Dendritic cell treated with granulocyte-macrophage colony-stimulating factor and Interleukin-4, amounts not matched to agents 40 ng/mL and 50 ng/mL, for 4 days (primary cell): ENCODE results near the gene ROCK2.

Source experiments
- H3K27ac Mint-ChIP-seq: one replicate; pipeline ENCODE4 v1.8.0; 2022; ENCODE audit warnings: mild to moderate bottlenecking, mixed read lengths
- H3K27me3 Mint-ChIP-seq: one replicate; pipeline ENCODE4 v1.8.0; 2022; ENCODE audit warnings: mild to moderate bottlenecking, mixed read lengths
- H3K36me3 Mint-ChIP-seq: one replicate; pipeline ENCODE4 v1.8.0; 2022; ENCODE audit warnings: low read depth, mixed read lengths
- H3K4me1 Mint-ChIP-seq: one replicate; pipeline ENCODE4 v1.8.0; 2022; ENCODE audit warnings: low read depth, mixed read lengths
- H3K4me3 Mint-ChIP-seq: one replicate; pipeline ENCODE4 v1.8.0; 2022; ENCODE audit warnings: mild to moderate bottlenecking, moderate library complexity, mixed read lengths
- H3K9me3 Mint-ChIP-seq: one replicate; pipeline ENCODE4 v1.8.0; 2022; ENCODE audit warnings: mixed read lengths
- intact Hi-C: fragments of 100-400 bp; cut with micrococcal nuclease; formaldehyde crosslinking; loops from one replicate; pipeline ENCODE4 v1.15.0; 2022

Gene ROCK2

DNA sequence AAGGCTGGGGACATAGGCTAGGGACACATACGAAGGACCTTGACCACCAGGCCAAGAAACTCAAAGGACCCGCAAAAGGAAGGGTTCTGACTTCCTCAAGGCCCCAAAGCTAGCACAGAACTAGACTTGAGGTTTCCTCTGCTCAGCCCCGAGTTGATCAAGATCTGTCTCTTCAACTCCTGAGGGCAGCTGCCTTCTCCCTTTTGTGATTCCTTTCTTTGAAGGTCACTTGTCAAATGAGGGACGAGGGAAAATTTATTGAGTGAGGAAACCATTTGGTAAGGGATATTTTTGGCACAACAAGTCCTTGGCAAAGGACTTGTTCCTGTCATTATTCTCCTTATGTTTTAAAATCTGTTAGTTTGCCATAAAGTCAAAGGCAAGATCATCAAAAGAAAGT is 12.3 kb upstream of the ROCK2 start:
- H3K27me3 Mint-ChIP-seq, result peaks cover 6% of the 10 kb centered on the region
- H3K4me3 Mint-ChIP-seq, result no peak overlapping the region
- intact Hi-C loops, result no loop called here
- H3K4me1 Mint-ChIP-seq, result no peaks in the 10 kb centered on the region
- H3K9me3 Mint-ChIP-seq, result no peaks in the 10 kb centered on the region
- H3K27ac Mint-ChIP-seq, result no peak overlapping the region
- no peaks in the 10 kb centered on the region for H3K36me3 Mint-ChIP-seq

- Mint-ChIP-seq H3K9me3 (no peaks in the 10 kb centered on the region), H3K27ac (no peak overlapping the region), H3K4me1 (no peaks in the 10 kb centered on the region), H3K36me3 (no peaks in the 10 kb centered on the region), H3K27me3 (peaks cover 11% of the 10 kb centered on the region), H3K4me3 (no peak overlapping the region)
- intact Hi-C loops, result no loop called here
Measured at GRCh38 chr2:11355194-11356053, 11.0 kb upstream of the ROCK2 start.

DNA sequence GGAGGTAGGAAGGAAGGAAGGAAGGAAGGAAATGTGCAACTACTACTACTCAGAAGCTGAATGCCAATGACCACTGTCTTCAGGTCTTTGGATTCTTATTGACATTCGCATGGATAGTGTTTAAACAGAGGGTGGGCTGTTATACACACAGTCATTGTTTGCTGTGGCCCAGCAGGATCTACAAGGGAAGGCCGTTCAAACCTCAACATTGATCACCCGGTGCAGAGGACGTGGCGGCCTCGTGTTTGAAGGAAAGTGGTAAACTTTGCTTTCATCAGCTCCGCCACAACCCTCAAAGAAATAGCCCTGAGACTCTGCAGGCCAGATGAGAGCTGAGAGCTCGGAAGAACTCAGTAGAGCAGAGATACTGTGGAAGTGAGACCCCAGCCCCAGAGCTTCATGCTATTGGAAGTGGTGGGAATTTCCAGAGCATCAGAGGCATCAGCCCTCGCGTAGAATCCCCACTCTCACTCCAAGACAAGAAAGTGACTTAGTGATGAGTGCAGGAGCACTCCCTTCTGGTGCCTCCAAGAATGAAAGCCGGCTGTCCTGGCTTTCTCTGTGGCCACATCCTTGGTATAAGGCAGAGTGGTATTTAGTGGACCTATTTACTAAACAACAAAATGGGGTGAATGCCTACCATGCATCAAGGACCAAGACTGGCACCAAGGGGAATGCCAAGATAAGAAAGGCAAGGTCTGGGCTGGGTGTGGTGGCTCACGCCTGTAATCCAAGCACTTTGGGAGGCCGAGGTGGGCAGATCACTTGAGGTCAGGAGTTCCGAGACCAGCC is 10.1 kb upstream of the ROCK2 start:
- H3K27me3 Mint-ChIP-seq, result peaks cover 11% of the 10 kb centered on the region
- intact Hi-C loops, result no loop called here
- no peaks in the 10 kb centered on the region for H3K9me3 Mint-ChIP-seq
- H3K36me3 Mint-ChIP-seq, result no peaks in the 10 kb centered on the region
- H3K4me3 Mint-ChIP-seq, result no peak overlapping the region
- no peaks in the 10 kb centered on the region for H3K4me1 Mint-ChIP-seq
- no peak overlapping the region for H3K27ac Mint-ChIP-seq

GRCh38 chr2:11352781-11353537 is 8.5 kb upstream of the ROCK2 start:
- Mint-ChIP-seq H3K27ac (no peak overlapping the region), H3K36me3 (no peaks in the 10 kb centered on the region), H3K27me3 (peaks cover 11% of the 10 kb centered on the region), H3K9me3 (no peaks in the 10 kb centered on the region), H3K4me3 (no peak overlapping the region), H3K4me1 (no peaks in the 10 kb centered on the region)
- intact Hi-C loops, result no loop called here

- H3K4me3 Mint-ChIP-seq, result no peak overlapping the region
- peaks cover 12% of the 10 kb centered on the region for H3K4me1 Mint-ChIP-seq
- peaks cover 8% of the 10 kb centered on the region for H3K27me3 Mint-ChIP-seq
- no peak overlapping the region for H3K27ac Mint-ChIP-seq
- H3K9me3 Mint-ChIP-seq, result no peaks in the 10 kb centered on the region
- H3K36me3 Mint-ChIP-seq, result peaks cover 5% of the 10 kb centered on the region
- intact Hi-C loops, result loop anchor here (10.0 kb wide), 4 partner anchors 113 to 533 kb away; partner anchors contain the start of genes LPIN1 and PDIA6
Measured at GRCh38 chr2:11348209-11348749, 3.8 kb upstream of the ROCK2 start.

- H3K9me3 Mint-ChIP-seq, result no peaks in the 10 kb centered on the region
- H3K4me3 Mint-ChIP-seq, result no peak overlapping the region
- H3K27ac Mint-ChIP-seq, result no peak overlapping the region
- H3K4me1 Mint-ChIP-seq, result peaks cover 20% of the 10 kb centered on the region
- H3K27me3 Mint-ChIP-seq, result peaks cover 8% of the 10 kb centered on the region
- intact Hi-C loops, result loop anchor here (10.0 kb wide), 4 partner anchors 113 to 533 kb away; partner anchors contain the start of genes LPIN1 and PDIA6
- peaks cover 7% of the 10 kb centered on the region for H3K36me3 Mint-ChIP-seq
Measured at GRCh38 chr2:11347403-11347959, 3.0 kb upstream of the ROCK2 start.

GRCh38 chr2:11346023-11346482 is 1.6 kb upstream of the ROCK2 start:
- intact Hi-C loops, result loop anchor here (10.0 kb wide), 4 partner anchors 111 to 531 kb away; partner anchors contain the start of genes LPIN1 and PDIA6
- no peak overlapping the region for H3K4me3 Mint-ChIP-seq
- H3K9me3 Mint-ChIP-seq, result no peaks in the 10 kb centered on the region
- H3K36me3 Mint-ChIP-seq, result peaks cover 7% of the 10 kb centered on the region
- H3K27me3 Mint-ChIP-seq, result peaks cover 2% of the 10 kb centered on the region
- H3K27ac Mint-ChIP-seq, result no peak overlapping the region
- peaks cover 22% of the 10 kb centered on the region for H3K4me1 Mint-ChIP-seq

DNA sequence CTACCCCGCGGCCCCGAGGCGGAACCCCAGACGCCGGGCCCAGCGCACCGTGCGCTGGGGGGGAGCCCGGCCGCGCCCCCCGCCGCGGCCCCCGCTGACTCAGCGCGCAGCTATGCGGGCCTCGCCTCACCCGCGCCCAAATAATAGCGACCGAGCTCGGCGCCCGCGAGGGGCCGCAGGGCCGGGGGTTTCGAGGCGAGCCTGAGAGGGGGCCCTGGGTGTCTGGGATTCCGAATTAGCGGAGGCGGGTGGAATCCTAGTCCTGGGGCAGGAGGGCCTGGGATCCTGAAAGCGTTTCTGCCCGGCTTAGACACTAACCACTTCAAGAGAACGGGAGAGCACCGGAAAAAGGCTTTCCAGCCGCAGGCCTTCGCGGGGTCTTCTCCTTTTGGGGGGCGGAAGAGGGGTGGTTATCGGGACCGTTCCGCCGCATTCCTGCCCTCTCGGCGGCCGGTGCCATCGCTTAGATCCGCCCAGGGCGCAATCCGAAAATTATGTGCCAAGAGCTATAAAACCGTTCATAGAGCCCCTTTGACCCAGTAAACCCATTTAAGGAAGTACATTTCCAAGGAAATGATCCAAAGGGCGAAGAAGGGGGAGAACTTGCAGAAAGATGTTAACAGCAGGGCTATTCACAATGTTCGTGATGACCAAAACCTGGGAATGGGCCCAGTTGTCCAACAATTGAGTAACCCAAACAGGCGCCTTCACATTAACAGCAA is 681 bp upstream of the ROCK2 start:
- Mint-ChIP-seq H3K9me3 (no peaks in the 10 kb centered on the region), H3K27me3 (no peaks in the 10 kb centered on the region), H3K4me3 (peak overlapping the region; percentile 85), H3K36me3 (peaks cover 7% of the 10 kb centered on the region), H3K27ac (peak overlapping the region; percentile 92), H3K4me1 (peaks cover 22% of the 10 kb centered on the region)
- intact Hi-C loops, result loop anchor here (10.0 kb wide), 4 partner anchors 110 to 530 kb away; partner anchors contain the start of genes LPIN1 and PDIA6

DNA sequence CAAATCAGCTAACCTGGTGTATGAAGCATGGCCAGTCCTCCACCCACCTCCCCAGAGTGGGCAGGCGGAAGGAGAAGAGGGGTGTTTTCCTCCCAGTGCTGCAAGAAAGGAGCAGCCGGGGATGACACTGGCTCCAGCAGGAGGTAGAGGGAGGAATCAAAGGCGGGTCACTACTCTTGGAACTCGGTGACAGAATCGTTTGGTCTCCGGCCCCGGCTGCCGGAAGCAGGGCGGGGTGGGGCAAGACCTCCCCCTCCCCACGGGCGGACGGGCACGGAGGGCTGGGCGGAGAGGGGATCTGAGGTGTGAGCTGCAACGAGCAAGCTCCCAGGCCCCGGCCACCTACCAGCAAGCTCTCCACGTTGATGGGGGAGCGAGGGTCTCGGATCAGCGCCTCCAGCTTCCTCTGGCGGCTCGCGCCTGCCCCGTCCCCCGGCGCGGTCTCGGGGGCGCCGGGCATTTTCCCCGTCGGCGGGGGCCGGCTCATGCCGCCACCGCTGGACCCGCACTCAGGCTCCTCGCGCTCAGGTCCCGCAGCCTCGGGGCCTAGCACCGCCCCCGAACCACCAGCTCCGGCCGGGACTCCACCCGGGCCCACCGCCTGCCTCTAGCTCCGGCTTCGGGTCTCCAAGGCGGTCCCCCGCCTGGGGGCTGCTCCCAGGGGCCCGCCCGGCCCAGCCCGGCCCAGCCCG is 640 bp downstream of the ROCK2 start:
- Mint-ChIP-seq H3K4me3 (peak overlapping the region; percentile 87), H3K9me3 (no peaks in the 10 kb centered on the region), H3K27ac (peak overlapping the region; percentile 86), H3K4me1 (peaks cover 24% of the 10 kb centered on the region), H3K36me3 (peaks cover 7% of the 10 kb centered on the region), H3K27me3 (no peaks in the 10 kb centered on the region)
- intact Hi-C loops, result loop anchor here (10.0 kb wide), 4 partner anchors 109 to 529 kb away; partner anchors contain the start of genes LPIN1 and PDIA6

DNA sequence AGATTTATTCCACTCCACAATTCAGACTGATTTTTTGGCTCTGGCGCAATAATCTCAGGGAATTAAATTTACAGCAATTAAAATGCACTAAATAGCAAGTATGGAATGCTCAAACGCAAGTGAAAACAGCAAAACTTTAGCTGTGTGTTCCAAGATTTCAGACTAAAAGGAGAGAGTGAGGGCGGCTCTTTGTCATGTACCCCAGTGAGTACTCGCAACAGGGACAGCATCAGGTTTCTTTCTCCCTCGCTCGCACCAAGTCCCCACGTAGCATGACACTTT is 1.1 kb downstream of the ROCK2 start:
- H3K36me3 Mint-ChIP-seq, result peaks cover 7% of the 10 kb centered on the region
- peak overlapping the region; percentile 86 for H3K27ac Mint-ChIP-seq
- H3K4me1 Mint-ChIP-seq, result peaks cover 27% of the 10 kb centered on the region
- no peaks in the 10 kb centered on the region for H3K27me3 Mint-ChIP-seq
- no peaks in the 10 kb centered on the region for H3K9me3 Mint-ChIP-seq
- peak overlapping the region; percentile 87 for H3K4me3 Mint-ChIP-seq
- intact Hi-C loops, result loop anchor here (10.0 kb wide), 4 partner anchors 109 to 529 kb away; partner anchors contain the start of genes LPIN1 and PDIA6

DNA sequence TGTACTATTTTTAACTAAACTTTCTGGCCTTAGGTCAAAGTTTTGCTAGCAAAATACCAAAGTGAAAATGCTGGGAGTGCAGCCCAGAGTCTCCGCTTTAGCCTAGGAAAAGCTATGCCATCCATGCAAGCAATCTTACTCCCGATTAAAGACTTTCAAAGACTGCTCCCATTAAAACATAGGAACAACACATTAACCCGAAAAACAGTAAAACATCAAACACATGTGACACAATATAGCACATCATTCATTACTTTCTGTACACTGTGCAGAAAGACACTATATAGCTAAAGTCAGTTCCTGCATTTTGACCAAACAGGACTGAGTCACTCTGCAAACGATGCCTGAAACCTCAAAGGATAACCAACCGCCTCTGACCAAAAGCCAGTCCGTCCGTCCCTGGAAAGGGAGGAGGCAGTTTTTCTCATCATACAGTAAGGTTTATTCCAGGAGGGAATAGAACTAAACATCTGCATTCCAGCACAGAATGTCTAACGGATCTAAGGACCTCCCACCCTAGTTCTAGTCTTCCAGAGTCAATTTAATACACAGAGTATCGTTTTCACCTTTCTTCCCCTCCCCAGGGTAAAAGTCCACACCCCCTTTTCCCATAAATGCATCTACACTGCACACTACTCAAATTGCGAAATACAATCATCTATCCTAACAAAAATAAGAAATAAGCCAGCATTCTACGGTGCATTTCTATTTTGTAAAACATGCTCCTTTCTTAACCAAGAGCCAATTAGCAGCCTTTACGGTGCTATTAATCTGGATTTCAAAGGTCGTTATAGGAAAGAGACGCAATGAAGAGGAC is 1.7 kb downstream of the ROCK2 start:
- Mint-ChIP-seq H3K9me3 (no peaks in the 10 kb centered on the region), H3K36me3 (peaks cover 7% of the 10 kb centered on the region), H3K4me1 (peaks cover 27% of the 10 kb centered on the region), H3K27ac (peak overlapping the region; percentile 86), H3K27me3 (no peaks in the 10 kb centered on the region), H3K4me3 (peak overlapping the region; percentile 87)
- intact Hi-C loops, result loop anchor here (10.0 kb wide), 4 partner anchors 108 to 528 kb away; partner anchors contain the start of genes LPIN1 and PDIA6
